ENCODE measurements around the gene MACIR. TPM values are rescaled to one million over a fixed set of nuclear protein-coding genes. Genes with fewer than 3 reads are reported as not detected.

MACIR gene
- total RNA-seq, 4 donors from 2014 or later = 5.3 to 6.2 (median 5.4) TPM

GRCh38 chr5:103289024-103289423 lies 30.5 kb downstream of the MACIR start:
- Histone ChIP-seq H3K4me1 (no peaks in the 10 kb centered on the region), H3K4me3 (no peak overlapping the region), H3K27ac (no peak overlapping the region), H3K36me3 (no peaks in the 10 kb centered on the region), H3K27me3 (no peaks in the 10 kb centered on the region), H3K9me3 (no peaks in the 10 kb centered on the region)
- 89% methylated on average over 1 of the region's 1 CpG for WGBS
- no peak for TF ChIP-seq POLR2AphosphoS5 (IDR thresholded peaks at IDR 0.05)
- no peak for TF ChIP-seq EP300 (IDR thresholded peaks at IDR 0.05)
- TF ChIP-seq CTCF (IDR thresholded peaks at IDR 0.05) = no peak
- DNase-seq (ENCODE audit: low spot score in 2 of 2) = no peak

GRCh38 chr5:103290846-103291245 lies 32.3 kb downstream of the MACIR start:
- Histone ChIP-seq H3K9me3 (no peaks in the 10 kb centered on the region), H3K4me1 (no peaks in the 10 kb centered on the region), H3K27me3 (no peaks in the 10 kb centered on the region), H3K36me3 (no peaks in the 10 kb centered on the region), H3K27ac (no peak overlapping the region), H3K4me3 (no peak overlapping the region)
- DNase-seq (ENCODE audit: low spot score in 2 of 2) = no peak
- 56% methylated on average over 1 of the region's 1 CpG for WGBS
- TF ChIP-seq POLR2A (IDR thresholded peaks at IDR 0.05) (no peak), CTCF (IDR thresholded peaks at IDR 0.05) (no peak), EP300 (IDR thresholded peaks at IDR 0.05) (no peak), POLR2AphosphoS5 (IDR thresholded peaks at IDR 0.05) (no peak)

GRCh38 chr5:103291606-103292005 lies 33.0 kb downstream of the MACIR start:
- 93% methylated on average over 4 of the region's 4 CpGs for WGBS
- H3K27ac ChIP-seq = no peak overlapping the region
- no peaks in the 10 kb centered on the region for H3K27me3 ChIP-seq
- H3K4me3 ChIP-seq = no peak overlapping the region
- H3K9me3 ChIP-seq = no peaks in the 10 kb centered on the region
- H3K4me1 ChIP-seq = no peaks in the 10 kb centered on the region
- no peak for DNase-seq (ENCODE audit: low spot score in 2 of 2)
- TF ChIP-seq CTCF (IDR thresholded peaks at IDR 0.05) = no peak
- no peak for TF ChIP-seq POLR2AphosphoS5 (IDR thresholded peaks at IDR 0.05)
- no peaks in the 10 kb centered on the region for H3K36me3 ChIP-seq

GRCh38 chr5:103293099-103293498 lies 34.5 kb downstream of the MACIR start:
- WGBS = 82% methylated on average over 1 of the region's 1 CpG
- H3K27me3 ChIP-seq = no peaks in the 10 kb centered on the region
- no peak for DNase-seq (ENCODE audit: low spot score in 2 of 2)
- H3K9me3 ChIP-seq = no peaks in the 10 kb centered on the region
- no peak overlapping the region for H3K27ac ChIP-seq
- no peak overlapping the region for H3K4me3 ChIP-seq
- no peaks in the 10 kb centered on the region for H3K4me1 ChIP-seq
- H3K36me3 ChIP-seq = no peaks in the 10 kb centered on the region
- TF ChIP-seq POLR2A (IDR thresholded peaks at IDR 0.05) (no peak), EP300 (IDR thresholded peaks at IDR 0.05) (no peak), CTCF (IDR thresholded peaks at IDR 0.05) (no peak), POLR2AphosphoS5 (IDR thresholded peaks at IDR 0.05) (no peak)

- Histone ChIP-seq H3K27me3 (no peaks in the 10 kb centered on the region), H3K27ac (no peak overlapping the region), H3K36me3 (no peaks in the 10 kb centered on the region), H3K4me1 (no peaks in the 10 kb centered on the region), H3K9me3 (no peaks in the 10 kb centered on the region), H3K4me3 (no peak overlapping the region)
- no peak for DNase-seq (ENCODE audit: low spot score in 2 of 2)
- no peak for TF ChIP-seq POLR2A (IDR thresholded peaks at IDR 0.05)
- 85% methylated on average over 3 of the region's 3 CpGs for WGBS
Measured at GRCh38 chr5:103293719-103294118, 35.2 kb downstream of the MACIR start.

- Histone ChIP-seq H3K9me3 (no peaks in the 10 kb centered on the region), H3K27me3 (no peaks in the 10 kb centered on the region), H3K4me3 (no peak overlapping the region), H3K27ac (no peak overlapping the region), H3K36me3 (no peaks in the 10 kb centered on the region), H3K4me1 (no peaks in the 10 kb centered on the region)
- no peak for DNase-seq (ENCODE audit: low spot score in 2 of 2)
- TF ChIP-seq EP300 (IDR thresholded peaks at IDR 0.05) (no peak), POLR2AphosphoS5 (IDR thresholded peaks at IDR 0.05) (no peak), POLR2A (IDR thresholded peaks at IDR 0.05) (no peak), CTCF (IDR thresholded peaks at IDR 0.05) (no peak)
- 73% methylated on average over 5 of the region's 5 CpGs for WGBS
Measured at GRCh38 chr5:103294906-103295305, 36.3 kb downstream of the MACIR start.
